HG02885 (cell line): Measurements from ENCODE around the gene ALG9.

Experiments used
- ATAC-seq: cut with Tn5 transposase; IDR thresholded peaks from one replicate; pipeline ENCODE4 v1.9.1; 2021; ENCODE audit warnings: mild to moderate bottlenecking; ENCODE audit not compliant: unreplicated experiment, poor library complexity

ALG9 gene

GRCh38 chr11:111837366-111837891 is 34.0 kb downstream of the ALG9 start:
- ATAC-seq, result no peak

- ATAC-seq, result peak; percentile 78
Observed at GRCh38 chr11:111836721-111837120, 34.7 kb downstream of the ALG9 start.

DNA sequence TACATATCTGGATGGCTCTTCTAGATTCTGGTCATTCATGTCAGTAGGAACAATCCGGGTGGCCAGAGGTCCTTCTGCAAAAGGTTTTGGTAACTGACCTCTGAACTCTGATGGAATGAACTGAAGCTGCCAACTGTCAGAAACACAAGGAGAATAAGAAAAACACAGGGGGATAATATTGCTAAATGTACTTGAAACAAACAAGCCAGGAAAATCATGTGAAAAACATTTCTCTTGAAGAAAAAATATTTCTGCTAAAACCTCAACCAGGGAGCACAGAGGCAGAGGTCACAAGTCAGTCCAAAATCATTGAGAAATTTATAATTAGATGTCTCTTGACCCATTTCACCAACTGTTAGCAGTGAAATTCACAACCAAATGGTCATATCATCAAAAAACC is 35.2 kb downstream of the ALG9 start:
- ATAC-seq, result no peak

- ATAC-seq, result no peak
Observed at GRCh38 chr11:111835665-111836064, 35.7 kb downstream of the ALG9 start.

DNA sequence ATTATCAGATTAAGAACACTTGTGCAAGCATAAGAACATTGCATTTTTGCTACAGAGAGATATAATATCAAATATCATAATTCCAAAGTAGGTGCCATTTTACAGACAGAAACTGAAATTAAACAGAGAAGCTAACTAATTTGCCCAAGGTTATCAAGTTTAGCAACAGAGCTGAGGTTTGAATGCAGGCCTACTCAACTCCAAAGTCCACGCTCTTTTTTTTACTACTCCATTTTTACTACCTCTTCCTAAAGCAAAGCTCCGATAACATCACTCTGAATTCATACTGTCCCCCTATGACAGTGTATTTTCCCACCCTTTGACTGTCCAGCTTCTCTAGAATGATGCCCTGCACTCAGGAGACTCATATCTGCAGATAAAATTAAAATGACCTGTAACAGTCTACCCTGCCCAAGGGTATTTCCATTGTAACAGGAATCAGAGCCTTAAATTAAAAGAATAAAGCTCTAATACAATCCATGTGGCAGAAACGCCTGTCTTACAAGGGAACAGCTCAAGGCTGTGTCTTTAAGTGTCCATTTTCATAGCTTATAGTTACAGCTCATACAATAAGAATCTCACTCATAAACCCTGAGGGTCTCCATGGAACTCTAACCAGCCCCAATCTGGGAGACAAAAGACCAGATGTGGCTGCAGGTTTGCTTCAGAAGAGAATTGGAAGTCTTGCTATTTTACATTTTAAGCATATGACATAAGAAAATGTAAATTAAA is 36.8 kb downstream of the ALG9 start:
- ATAC-seq, result no peak

- ATAC-seq, result no peak
Observed at GRCh38 chr11:111833524-111833923, 37.9 kb downstream of the ALG9 start.

- peak; percentile 60 for ATAC-seq
Observed at GRCh38 chr11:111829185-111829968, 42.0 kb downstream of the ALG9 start.

DNA sequence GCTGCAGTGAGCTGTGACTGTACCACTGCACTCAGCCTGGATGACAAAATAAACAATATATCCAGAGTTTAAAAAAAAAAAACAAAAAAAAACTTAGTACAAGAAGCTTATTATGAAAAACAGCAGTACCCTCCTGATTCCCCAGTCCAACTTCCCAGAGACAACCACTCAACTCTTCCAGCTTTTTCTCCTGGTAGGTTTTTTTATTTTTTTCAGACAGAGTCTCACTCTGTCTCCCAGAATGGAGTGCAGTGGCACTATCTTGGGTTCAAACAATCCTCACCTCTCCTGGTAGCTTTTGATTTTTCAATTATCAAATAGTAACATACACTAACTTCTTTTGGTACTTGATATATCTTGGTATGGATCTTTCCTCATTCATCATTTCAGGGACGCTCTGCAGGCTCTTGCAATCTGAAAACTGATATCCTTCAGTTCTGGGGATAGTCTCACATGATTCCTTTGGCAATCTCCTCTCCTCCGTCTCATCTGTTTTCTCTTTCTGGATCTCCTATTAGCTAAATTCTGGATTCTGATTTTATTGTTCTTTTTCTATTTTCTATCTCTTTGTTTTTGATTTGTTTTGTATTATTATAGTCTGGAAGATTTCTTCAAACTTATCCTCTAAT is 44.9 kb downstream of the ALG9 start:
- ATAC-seq, result no peak

GRCh38 chr11:111823629-111824028 is 47.8 kb downstream of the ALG9 start:
- ATAC-seq, result no peak

DNA sequence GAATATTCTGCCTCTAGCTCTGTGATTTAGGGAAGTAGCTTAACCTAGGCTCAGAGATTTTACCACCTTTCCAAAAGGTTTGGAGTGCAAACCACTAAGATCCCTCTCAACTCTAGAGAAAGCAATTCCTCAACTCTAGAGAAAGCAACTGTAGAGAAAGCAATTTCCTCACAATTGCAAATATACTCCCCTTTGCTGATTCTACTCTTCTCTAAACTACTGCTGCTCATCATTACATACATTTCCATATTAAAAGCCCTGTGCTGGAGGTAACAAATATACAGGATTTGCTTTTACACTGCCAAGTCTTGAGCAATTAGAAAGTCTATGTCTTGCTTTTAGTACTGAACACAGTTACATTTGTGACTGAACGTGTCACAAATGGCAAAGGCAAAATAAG is 48.2 kb downstream of the ALG9 start:
- no peak for ATAC-seq

DNA sequence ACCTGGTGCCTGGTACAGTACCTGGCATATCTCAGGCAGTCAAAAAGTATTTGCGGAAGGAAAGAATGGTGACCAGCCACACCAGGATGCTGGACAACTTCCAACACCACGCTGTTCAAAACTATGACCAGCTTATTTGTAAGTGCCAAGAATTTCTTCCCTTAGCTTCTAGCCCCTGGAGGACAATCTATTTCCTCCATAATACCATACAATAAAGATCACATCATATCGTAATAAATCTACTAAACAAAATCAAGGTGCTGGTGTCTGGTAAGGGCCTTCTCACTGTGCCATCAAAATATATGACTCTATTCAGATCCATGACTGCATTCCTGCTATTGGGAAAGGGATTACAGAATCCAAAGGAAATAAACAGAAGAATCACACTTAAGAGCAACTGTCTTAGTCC is 51.5 kb downstream of the ALG9 start:
- ATAC-seq, result no peak

GRCh38 chr11:111819161-111819828 is 52.1 kb downstream of the ALG9 start:
- no peak for ATAC-seq

DNA sequence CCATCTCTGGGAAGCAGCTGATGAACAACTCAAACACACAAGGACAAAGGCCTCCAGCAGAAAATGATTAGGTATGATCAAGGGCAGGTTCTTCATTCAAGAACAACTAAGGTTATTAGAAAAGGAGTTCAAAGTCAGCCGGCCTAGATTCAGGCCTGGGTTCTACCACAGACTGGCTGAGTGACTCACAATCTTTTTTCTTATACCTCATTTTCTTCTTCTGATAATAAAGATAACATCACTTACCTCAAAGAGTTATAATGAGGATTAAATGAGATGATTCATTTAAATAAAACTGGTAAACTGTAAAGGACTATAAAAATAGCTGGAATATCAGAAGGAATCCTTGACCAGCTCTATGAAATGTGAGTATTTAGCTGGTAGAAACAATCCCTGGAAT is 55.9 kb downstream of the ALG9 start:
- no peak for ATAC-seq

GRCh38 chr11:111814557-111815320 is 56.6 kb downstream of the ALG9 start:
- no peak for ATAC-seq

- no peak for ATAC-seq
Observed at GRCh38 chr11:111814106-111814505, 57.3 kb downstream of the ALG9 start.

GRCh38 chr11:111812211-111812610 is 59.2 kb downstream of the ALG9 start:
- ATAC-seq, result no peak

- ATAC-seq, result no peak
Observed at GRCh38 chr11:111811445-111811844, 59.9 kb downstream of the ALG9 start.

DNA sequence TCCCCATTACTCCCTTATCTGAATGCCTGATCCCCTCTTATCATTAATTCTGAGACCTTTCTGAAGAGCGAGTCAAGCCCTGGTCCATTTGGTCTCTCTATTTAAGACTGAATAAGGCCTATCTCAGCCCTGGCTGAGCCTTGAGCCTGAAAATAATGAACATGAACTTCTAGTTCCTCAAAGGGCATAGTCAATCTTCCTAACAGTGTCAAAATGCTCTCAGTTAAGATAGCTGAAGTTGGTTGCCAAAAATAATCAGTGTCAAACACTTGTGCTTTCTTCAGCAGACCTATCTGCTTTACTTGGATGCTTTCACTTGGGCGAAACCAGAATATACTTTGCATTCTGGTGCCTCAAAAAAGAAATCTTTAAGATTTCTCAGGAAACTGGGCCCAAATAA is 62.5 kb downstream of the ALG9 start:
- no peak for ATAC-seq

- no peak for ATAC-seq
Observed at GRCh38 chr11:111808063-111808588, 63.3 kb downstream of the ALG9 start.

GRCh38 chr11:111807076-111807475 is 64.3 kb downstream of the ALG9 start:
- no peak for ATAC-seq
